ENCODE measurements around the gene OSBPL10. TPM values are rescaled to one million over a fixed set of nuclear protein-coding genes. Genes with fewer than 3 reads are reported as not detected.

OSBPL10 gene
- polyA plus RNA-seq, 1 donor from 2014 or later, result 2.0 TPM

- no peak overlapping the region for H3K27ac ChIP-seq (ENCODE audit: low read length)
- H3K4me2 ChIP-seq (ENCODE audit: low read length), result no peak overlapping the region
- H3K9ac ChIP-seq (ENCODE audit: low read length), result no peak overlapping the region
- no peaks in the 10 kb centered on the region for H3K36me3 ChIP-seq (ENCODE audit: insufficient read depth, low read length)
- H3K9me3 ChIP-seq (ENCODE audit: low read length), result no peaks in the 10 kb centered on the region
- TF ChIP-seq EZH2 (IDR thresholded peaks at IDR 0.05; ENCODE audit: borderline replicate concordance, insufficient read depth, low read length, poor library complexity, severe bottlenecking), result no peak
- TF ChIP-seq SMC3 (conservative IDR thresholded peaks at IDR 0.05; ENCODE audit: poor library complexity), result no peak
- no peak for TF ChIP-seq EP300 (conservative IDR thresholded peaks at IDR 0.05; ENCODE audit: poor library complexity, severe bottlenecking)
- TF ChIP-seq, protein P1, sequence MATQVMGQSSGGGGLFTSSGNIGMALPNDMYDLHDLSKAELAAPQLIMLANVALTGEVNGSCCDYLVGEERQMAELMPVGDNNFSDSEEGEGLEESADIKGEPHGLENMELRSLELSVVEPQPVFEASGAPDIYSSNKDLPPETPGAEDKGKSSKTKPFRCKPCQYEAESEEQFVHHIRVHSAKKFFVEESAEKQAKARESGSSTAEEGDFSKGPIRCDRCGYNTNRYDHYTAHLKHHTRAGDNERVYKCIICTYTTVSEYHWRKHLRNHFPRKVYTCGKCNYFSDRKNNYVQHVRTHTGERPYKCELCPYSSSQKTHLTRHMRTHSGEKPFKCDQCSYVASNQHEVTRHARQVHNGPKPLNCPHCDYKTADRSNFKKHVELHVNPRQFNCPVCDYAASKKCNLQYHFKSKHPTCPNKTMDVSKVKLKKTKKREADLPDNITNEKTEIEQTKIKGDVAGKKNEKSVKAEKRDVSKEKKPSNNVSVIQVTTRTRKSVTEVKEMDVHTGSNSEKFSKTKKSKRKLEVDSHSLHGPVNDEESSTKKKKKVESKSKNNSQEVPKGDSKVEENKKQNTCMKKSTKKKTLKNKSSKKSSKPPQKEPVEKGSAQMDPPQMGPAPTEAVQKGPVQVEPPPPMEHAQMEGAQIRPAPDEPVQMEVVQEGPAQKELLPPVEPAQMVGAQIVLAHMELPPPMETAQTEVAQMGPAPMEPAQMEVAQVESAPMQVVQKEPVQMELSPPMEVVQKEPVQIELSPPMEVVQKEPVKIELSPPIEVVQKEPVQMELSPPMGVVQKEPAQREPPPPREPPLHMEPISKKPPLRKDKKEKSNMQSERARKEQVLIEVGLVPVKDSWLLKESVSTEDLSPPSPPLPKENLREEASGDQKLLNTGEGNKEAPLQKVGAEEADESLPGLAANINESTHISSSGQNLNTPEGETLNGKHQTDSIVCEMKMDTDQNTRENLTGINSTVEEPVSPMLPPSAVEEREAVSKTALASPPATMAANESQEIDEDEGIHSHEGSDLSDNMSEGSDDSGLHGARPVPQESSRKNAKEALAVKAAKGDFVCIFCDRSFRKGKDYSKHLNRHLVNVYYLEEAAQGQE (IDR thresholded peaks at IDR 0.05; ENCODE audit: borderline replicate concordance), result no peak
- no peak for TF ChIP-seq MXI1 (conservative IDR thresholded peaks at IDR 0.05; ENCODE audit: poor library complexity, severe bottlenecking)
- no peak for TF ChIP-seq POLR2AphosphoS5 (IDR thresholded peaks at IDR 0.05)
- TF ChIP-seq RAD21 (conservative IDR thresholded peaks at IDR 0.05), result no peak
- TF ChIP-seq TAF1 (IDR thresholded peaks at IDR 0.05; ENCODE audit: low read depth), result no peak
- H3K79me2 ChIP-seq (replicated peaks; ENCODE audit: insufficient read depth, low read length), result no peaks in the 10 kb centered on the region
- H3F3A ChIP-seq (ENCODE audit: insufficient read depth, low read length, poor library complexity, severe bottlenecking), result no peaks in the 10 kb centered on the region
- no peaks in the 10 kb centered on the region for H3K27me3 ChIP-seq (ENCODE audit: insufficient read depth, low read depth, low read length)
- H3K4me3 ChIP-seq (ENCODE audit: low read length), result no peak overlapping the region
- no peak overlapping the region for H2AFZ ChIP-seq (ENCODE audit: low read depth, low read length)
- H4K20me1 ChIP-seq (ENCODE audit: insufficient read depth), result no peaks in the 10 kb centered on the region
- no peaks in the 10 kb centered on the region for H3K9me2 ChIP-seq (ENCODE audit: insufficient read depth, low read length)
Observed at GRCh38 chr3:31763731-31764130, 217.3 kb downstream of the OSBPL10 start.

DNA sequence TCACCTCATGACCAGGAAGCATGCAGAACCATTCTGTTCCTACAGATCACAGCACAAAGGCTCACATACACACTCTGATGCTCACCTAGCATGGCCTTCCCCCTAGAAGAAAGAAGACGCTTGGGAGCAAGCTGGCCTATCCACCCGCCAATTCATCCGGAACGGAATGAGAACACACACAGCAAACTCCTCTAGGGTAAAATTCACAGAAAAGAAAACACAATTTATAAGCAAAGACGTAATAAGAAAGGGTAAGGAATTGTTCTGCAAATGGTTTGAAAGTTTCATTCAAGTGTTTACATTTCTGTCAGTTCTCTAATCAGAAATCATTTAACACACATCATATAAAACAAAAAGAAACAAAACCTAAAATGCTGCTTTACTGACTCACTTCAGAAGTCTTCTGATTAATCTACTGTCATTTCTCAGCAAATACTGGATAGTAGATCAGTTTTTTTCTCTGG is 218.1 kb downstream of the OSBPL10 start:
- H3K27me3 ChIP-seq (ENCODE audit: insufficient read depth, low read depth, low read length), result no peaks in the 10 kb centered on the region
- H3K9me2 ChIP-seq (ENCODE audit: insufficient read depth, low read length), result no peaks in the 10 kb centered on the region
- no peak overlapping the region for H3K9ac ChIP-seq (ENCODE audit: low read length)
- TF ChIP-seq EP300 (conservative IDR thresholded peaks at IDR 0.05; ENCODE audit: poor library complexity, severe bottlenecking), result no peak
- TF ChIP-seq RAD21 (conservative IDR thresholded peaks at IDR 0.05), result no peak
- TF ChIP-seq MXI1 (conservative IDR thresholded peaks at IDR 0.05; ENCODE audit: poor library complexity, severe bottlenecking), result no peak
- no peak for TF ChIP-seq SMC3 (conservative IDR thresholded peaks at IDR 0.05; ENCODE audit: poor library complexity)
- no peak for TF ChIP-seq POLR2AphosphoS5 (IDR thresholded peaks at IDR 0.05)
- TF ChIP-seq, protein P1 (IDR thresholded peaks at IDR 0.05; ENCODE audit: borderline replicate concordance), result no peak
- TF ChIP-seq CTCF (IDR thresholded peaks at IDR 0.05; ENCODE audit: poor library complexity, severe bottlenecking), result no peak
- H2AFZ ChIP-seq (ENCODE audit: low read depth, low read length), result no peak overlapping the region
- H3F3A ChIP-seq (ENCODE audit: insufficient read depth, low read length, poor library complexity, severe bottlenecking), result no peaks in the 10 kb centered on the region
- no peaks in the 10 kb centered on the region for H4K20me1 ChIP-seq (ENCODE audit: insufficient read depth)
- H3K4me3 ChIP-seq (ENCODE audit: low read length), result no peak overlapping the region
- H3K79me2 ChIP-seq (replicated peaks; ENCODE audit: insufficient read depth, low read length), result no peaks in the 10 kb centered on the region
- no peak overlapping the region for H3K27ac ChIP-seq (ENCODE audit: low read length)
- no peaks in the 10 kb centered on the region for H3K9me3 ChIP-seq (ENCODE audit: low read length)
- H3K36me3 ChIP-seq (ENCODE audit: insufficient read depth, low read length), result no peaks in the 10 kb centered on the region
- no peak overlapping the region for H3K4me2 ChIP-seq (ENCODE audit: low read length)

All from neural cell (in vitro differentiated cells).